GM08714 (cell line): Measurements from ENCODE around the gene ALDH1A1.

ENCODE experiments used
- H3K4me3 ChIP-seq: fragments of 200-500 bp; sonication (Bioruptor generic); 2 replicates; pipeline ENCODE4 v1.5.1; 2014; ENCODE audit warnings: mild to moderate bottlenecking, low read length, inconsistent platforms
- ZNF274 ChIP-seq: IDR thresholded peaks from 2 replicates; pipeline ENCODE4 v1.6.1; 2012; ENCODE audit warnings: mild to moderate bottlenecking, low read depth, low read length

ALDH1A1 gene

GRCh38 chr9:72937545-72937944 is 15.3 kb downstream of the ALDH1A1 start:
- TF ChIP-seq ZNF274: no peak
- H3K4me3 ChIP-seq: no peak overlapping the region

- H3K4me3 ChIP-seq: no peak overlapping the region
- no peak for TF ChIP-seq ZNF274
Observed at GRCh38 chr9:72936679-72937078, 16.2 kb downstream of the ALDH1A1 start.

GRCh38 chr9:72936266-72936665 is 16.6 kb downstream of the ALDH1A1 start:
- H3K4me3 ChIP-seq: no peak overlapping the region
- no peak for TF ChIP-seq ZNF274

- TF ChIP-seq ZNF274: no peak
- no peak overlapping the region for H3K4me3 ChIP-seq
Observed at GRCh38 chr9:72935595-72935994, 17.3 kb downstream of the ALDH1A1 start.

GRCh38 chr9:72933730-72934665 is 18.9 kb downstream of the ALDH1A1 start:
- H3K4me3 ChIP-seq: no peak overlapping the region
- no peak for TF ChIP-seq ZNF274

GRCh38 chr9:72932619-72933018 is 20.2 kb downstream of the ALDH1A1 start:
- no peak overlapping the region for H3K4me3 ChIP-seq
- TF ChIP-seq ZNF274: no peak

- no peak overlapping the region for H3K4me3 ChIP-seq
- no peak for TF ChIP-seq ZNF274
Observed at GRCh38 chr9:72931897-72932296, 21.0 kb downstream of the ALDH1A1 start.

GRCh38 chr9:72931437-72931836 is 21.4 kb downstream of the ALDH1A1 start:
- no peak for TF ChIP-seq ZNF274
- H3K4me3 ChIP-seq: no peak overlapping the region

GRCh38 chr9:72930828-72931227 is 22.0 kb downstream of the ALDH1A1 start:
- no peak overlapping the region for H3K4me3 ChIP-seq
- TF ChIP-seq ZNF274: no peak

- no peak overlapping the region for H3K4me3 ChIP-seq
- no peak for TF ChIP-seq ZNF274
Observed at GRCh38 chr9:72929542-72929941, 23.3 kb downstream of the ALDH1A1 start.

- TF ChIP-seq ZNF274: no peak
- H3K4me3 ChIP-seq: no peak overlapping the region
Observed at GRCh38 chr9:72928042-72928507, 24.8 kb downstream of the ALDH1A1 start.

- no peak for TF ChIP-seq ZNF274
Observed at GRCh38 chr9:72926506-72926905, 26.3 kb downstream of the ALDH1A1 start.

GRCh38 chr9:72925891-72926290 is 27.0 kb downstream of the ALDH1A1 start:
- no peak for TF ChIP-seq ZNF274
- no peak overlapping the region for H3K4me3 ChIP-seq

More at GRCh38 chr9:72926506-72926905, 26.3 kb downstream of the ALDH1A1 start:
- H3K4me3 ChIP-seq: no peak overlapping the region

- no peak for TF ChIP-seq ZNF274
Observed at GRCh38 chr9:72925126-72925789, 27.6 kb downstream of the ALDH1A1 start.

More at GRCh38 chr9:72925126-72925789, 27.6 kb downstream of the ALDH1A1 start:
- H3K4me3 ChIP-seq: no peak overlapping the region
